DOHH2 (cell line): ENCODE measurements around the gene ORC5.

Source experiments
- H3F3A ChIP-seq: fragments of 200-600 bp; sonication (generic), shearing (Covaris generic); 2 replicates; pipeline ENCODE4 v1.6.0; 2016; ENCODE audit warnings: antibody characterized with exemption, mild to moderate bottlenecking; ENCODE audit not compliant: control insufficient read depth, insufficient read depth
- H3K27ac ChIP-seq: fragments of 200-600 bp; sonication (generic); 2 replicates; pipeline ENCODE4 v1.5.1; 2014; ENCODE audit warnings: low read depth, mild to moderate bottlenecking, low read length, moderate library complexity
- H3K27me3 ChIP-seq: fragments of 200-600 bp; sonication (generic); 2 replicates; pipeline ENCODE4 v1.6.1; 2014; ENCODE audit warnings: mild to moderate bottlenecking, low read length, mixed read lengths; ENCODE audit not compliant: control insufficient read depth
- H3K36me3 ChIP-seq: fragments of 200-600 bp; sonication (generic); 2 replicates; pipeline ENCODE4 v1.6.1; 2014; ENCODE audit warnings: mild to moderate bottlenecking, low read length, moderate library complexity, mixed read lengths; ENCODE audit not compliant: control insufficient read depth
- H3K4me1 ChIP-seq: fragments of 200-600 bp; sonication (generic); 2 replicates; pipeline ENCODE4 v1.6.1; 2014; ENCODE audit warnings: mild to moderate bottlenecking, low read length, mixed read lengths; ENCODE audit not compliant: control insufficient read depth
- H3K4me2 ChIP-seq: fragments of 200-600 bp; sonication (generic); 2 replicates; pipeline ENCODE4 v1.6.0; 2014; ENCODE audit warnings: mild to moderate bottlenecking, low read length, moderate library complexity
- H3K4me3 ChIP-seq: fragments of 200-600 bp; sonication (generic); 2 replicates; pipeline ENCODE4 v1.5.1; 2014; ENCODE audit warnings: mild to moderate bottlenecking, low read length, mixed read lengths
- H3K79me2 ChIP-seq: fragments of 200-600 bp; sonication (generic); 2 replicates; pipeline ENCODE4 v1.6.1; 2014; ENCODE audit warnings: mild to moderate bottlenecking, low read length, mixed read lengths; ENCODE audit not compliant: control insufficient read depth
- H3K9me2 ChIP-seq: fragments of 200-600 bp; sonication (generic); replicated peaks from 2 replicates; pipeline ENCODE4 v1.6.1; 2014; ENCODE audit warnings: mild to moderate bottlenecking, low read length, mixed read lengths; ENCODE audit not compliant: control insufficient read depth
- H3K9me3 ChIP-seq: fragments of 200-600 bp; sonication (generic); 2 replicates; pipeline ENCODE4 v1.6.1; 2014; ENCODE audit warnings: antibody characterized with exemption, low read length, mixed read lengths; ENCODE audit not compliant: control insufficient read depth, insufficient read depth
- H4K20me1 ChIP-seq: fragments of 200-600 bp; sonication (generic); 2 replicates; pipeline ENCODE4 v1.6.0; 2014; ENCODE audit warnings: low read depth, mild to moderate bottlenecking, antibody characterized with exemption, low read length, moderate library complexity; ENCODE audit not compliant: control insufficient read depth, insufficient read depth
- EZH2phosphoT487 ChIP-seq: fragments of 200-600 bp; sonication (generic); IDR thresholded peaks from 2 replicates; pipeline ENCODE4 v1.6.1; 2017; ENCODE audit warnings: borderline replicate concordance, mild to moderate bottlenecking, antibody characterized with exemption, low read length, moderate library complexity, mixed read lengths
- TF ChIP-seq, protein P1 (sequence below): fragments of 200-600 bp; sonication (generic); IDR thresholded peaks from one replicate; pipeline ENCODE4 v1.5.1; 2014; ENCODE audit warnings: antibody characterized with exemption, mild to moderate bottlenecking, low read depth, low read length; ENCODE audit not compliant: poor library complexity, severe bottlenecking

The ORC5 gene

DNA sequence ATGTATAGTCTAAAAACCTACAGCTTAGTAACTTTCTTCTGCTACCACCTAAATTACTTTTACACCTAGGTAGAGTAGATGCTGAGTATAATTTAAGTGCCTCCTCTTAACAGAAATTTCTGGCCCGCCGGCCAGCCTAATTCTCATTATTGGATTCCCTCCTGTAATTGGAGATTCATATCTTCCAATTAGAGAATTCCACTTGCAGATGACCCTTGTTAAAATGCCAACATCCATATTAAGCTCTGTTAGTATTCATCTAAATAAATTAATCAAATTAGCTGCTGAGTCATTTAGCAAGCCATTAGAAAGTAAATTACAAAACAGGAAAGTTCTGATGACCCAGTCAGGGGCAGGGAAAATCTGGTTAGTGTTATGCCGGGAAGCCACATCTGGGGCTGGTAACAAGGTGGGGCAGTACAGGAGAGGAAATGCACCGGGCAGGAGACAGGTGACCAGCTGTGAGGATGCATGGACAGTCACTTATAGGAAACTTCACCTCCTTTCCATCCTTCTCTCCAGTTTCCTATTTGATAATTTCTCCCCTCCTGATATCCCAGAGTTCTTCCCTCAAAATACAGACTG is 82.8 kb downstream of the ORC5 start:
- no peaks in the 10 kb centered on the region for H3F3A ChIP-seq
- H3K4me2 ChIP-seq, result no peak overlapping the region
- H3K9me2 ChIP-seq, result no peaks in the 10 kb centered on the region
- H3K79me2 ChIP-seq, result no peaks in the 10 kb centered on the region
- no peak for TF ChIP-seq EZH2phosphoT487
- TF ChIP-seq, protein P1, sequence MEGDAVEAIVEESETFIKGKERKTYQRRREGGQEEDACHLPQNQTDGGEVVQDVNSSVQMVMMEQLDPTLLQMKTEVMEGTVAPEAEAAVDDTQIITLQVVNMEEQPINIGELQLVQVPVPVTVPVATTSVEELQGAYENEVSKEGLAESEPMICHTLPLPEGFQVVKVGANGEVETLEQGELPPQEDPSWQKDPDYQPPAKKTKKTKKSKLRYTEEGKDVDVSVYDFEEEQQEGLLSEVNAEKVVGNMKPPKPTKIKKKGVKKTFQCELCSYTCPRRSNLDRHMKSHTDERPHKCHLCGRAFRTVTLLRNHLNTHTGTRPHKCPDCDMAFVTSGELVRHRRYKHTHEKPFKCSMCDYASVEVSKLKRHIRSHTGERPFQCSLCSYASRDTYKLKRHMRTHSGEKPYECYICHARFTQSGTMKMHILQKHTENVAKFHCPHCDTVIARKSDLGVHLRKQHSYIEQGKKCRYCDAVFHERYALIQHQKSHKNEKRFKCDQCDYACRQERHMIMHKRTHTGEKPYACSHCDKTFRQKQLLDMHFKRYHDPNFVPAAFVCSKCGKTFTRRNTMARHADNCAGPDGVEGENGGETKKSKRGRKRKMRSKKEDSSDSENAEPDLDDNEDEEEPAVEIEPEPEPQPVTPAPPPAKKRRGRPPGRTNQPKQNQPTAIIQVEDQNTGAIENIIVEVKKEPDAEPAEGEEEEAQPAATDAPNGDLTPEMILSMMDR, result no peak
- no peak overlapping the region for H3K4me3 ChIP-seq
- H3K36me3 ChIP-seq, result peaks cover 38% of the 10 kb centered on the region
- H3K27ac ChIP-seq, result no peak overlapping the region
- no peaks in the 10 kb centered on the region for H4K20me1 ChIP-seq
- no peaks in the 10 kb centered on the region for H3K27me3 ChIP-seq
- H3K9me3 ChIP-seq, result no peaks in the 10 kb centered on the region
- no peaks in the 10 kb centered on the region for H3K4me1 ChIP-seq

DNA sequence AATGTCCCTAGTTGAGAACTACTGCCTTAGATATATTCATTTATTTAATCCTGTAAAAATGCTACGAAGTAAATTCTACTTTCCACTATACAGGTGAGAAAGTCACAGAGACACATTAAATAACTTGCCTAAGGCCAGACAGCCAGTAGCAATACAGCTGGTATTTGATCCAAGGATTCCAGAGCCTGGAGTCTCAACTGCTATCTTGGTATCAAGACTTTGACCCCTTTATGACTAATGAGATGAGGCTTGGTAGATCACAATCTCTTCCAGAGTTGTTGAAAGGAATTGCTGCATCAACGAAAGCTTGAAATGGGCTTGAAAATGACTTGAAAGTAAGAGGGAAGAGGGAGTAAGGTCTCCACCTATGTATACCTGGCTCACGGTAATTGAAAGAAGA is 83.3 kb downstream of the ORC5 start:
- H3K79me2 ChIP-seq, result no peaks in the 10 kb centered on the region
- H3K4me2 ChIP-seq, result no peak overlapping the region
- H3K27ac ChIP-seq, result no peak overlapping the region
- H3F3A ChIP-seq, result no peaks in the 10 kb centered on the region
- TF ChIP-seq EZH2phosphoT487, result no peak
- TF ChIP-seq, protein P1, result no peak
- H3K27me3 ChIP-seq, result no peaks in the 10 kb centered on the region
- no peaks in the 10 kb centered on the region for H3K9me3 ChIP-seq
- H4K20me1 ChIP-seq, result no peaks in the 10 kb centered on the region
- peaks cover 35% of the 10 kb centered on the region for H3K36me3 ChIP-seq
- no peaks in the 10 kb centered on the region for H3K9me2 ChIP-seq
- H3K4me3 ChIP-seq, result no peak overlapping the region
- H3K4me1 ChIP-seq, result no peaks in the 10 kb centered on the region

DNA sequence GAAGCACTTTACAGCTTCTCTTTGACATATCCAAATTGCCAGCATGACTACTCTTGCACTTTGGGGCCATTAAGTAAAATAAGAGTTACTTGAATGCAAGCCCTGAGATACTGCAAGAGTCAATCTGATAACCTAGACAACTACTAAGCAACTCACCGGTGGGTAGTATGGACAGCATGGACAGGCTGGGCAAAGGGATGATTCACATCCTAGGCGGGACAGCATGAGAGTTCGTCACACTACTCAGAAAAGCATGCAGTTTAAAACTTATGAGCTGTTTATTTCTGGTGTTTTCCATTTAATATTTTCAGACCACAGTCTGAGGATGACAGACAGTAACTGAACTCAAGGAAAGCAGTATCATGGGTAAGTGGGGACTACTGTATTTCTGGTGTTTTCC is 84.0 kb downstream of the ORC5 start:
- no peaks in the 10 kb centered on the region for H3K9me2 ChIP-seq
- no peak overlapping the region for H3K4me3 ChIP-seq
- no peaks in the 10 kb centered on the region for H4K20me1 ChIP-seq
- H3K36me3 ChIP-seq, result peaks cover 28% of the 10 kb centered on the region
- H3K9me3 ChIP-seq, result no peaks in the 10 kb centered on the region
- H3K27ac ChIP-seq, result no peak overlapping the region
- H3K79me2 ChIP-seq, result no peaks in the 10 kb centered on the region
- H3K4me2 ChIP-seq, result no peak overlapping the region
- H3F3A ChIP-seq, result no peaks in the 10 kb centered on the region
- H3K27me3 ChIP-seq, result no peaks in the 10 kb centered on the region
- TF ChIP-seq EZH2phosphoT487, result no peak
- TF ChIP-seq, protein P1, result no peak
- no peaks in the 10 kb centered on the region for H3K4me1 ChIP-seq

DNA sequence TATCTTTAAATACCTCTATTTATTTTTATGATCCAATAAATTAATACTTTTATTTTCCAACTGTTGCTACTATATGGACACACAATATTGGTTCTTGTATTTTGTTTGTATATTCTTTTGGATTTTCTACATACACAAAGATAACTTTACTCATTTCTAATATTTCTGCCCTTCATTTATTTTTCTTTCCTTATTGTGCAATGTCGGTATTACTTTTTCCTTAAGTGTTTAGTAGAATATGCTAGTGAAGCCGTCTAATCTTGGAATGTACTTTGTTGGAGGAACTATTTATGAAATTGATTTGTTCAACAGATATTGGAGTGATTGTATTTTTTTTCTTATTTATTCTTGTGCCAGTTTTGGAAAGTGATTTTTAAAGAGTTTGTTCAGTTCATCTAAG is 94.0 kb downstream of the ORC5 start:
- Histone ChIP-seq H3K9me3 (no peaks in the 10 kb centered on the region), H3K9me2 (no peaks in the 10 kb centered on the region), H3K79me2 (no peaks in the 10 kb centered on the region), H3K4me2 (no peak overlapping the region), H4K20me1 (no peaks in the 10 kb centered on the region), H3K36me3 (no peaks in the 10 kb centered on the region), H3K27ac (no peak overlapping the region), H3F3A (no peaks in the 10 kb centered on the region), H3K4me1 (no peaks in the 10 kb centered on the region), H3K4me3 (no peak overlapping the region), H3K27me3 (no peaks in the 10 kb centered on the region; the same call in 1 of the 2 replicates)
- TF ChIP-seq, protein P1, result no peak
- no peak for TF ChIP-seq EZH2phosphoT487
